ENCODE results near the gene S100Z.

- TF ChIP-seq POLR2AphosphoS5 (IDR thresholded peaks at IDR 0.05; ENCODE audit: low read depth, low read length): no peak
- TF ChIP-seq CREB1 (IDR thresholded peaks at IDR 0.05): no peak
- TF ChIP-seq CTCF (IDR thresholded peaks at IDR 0.05; ENCODE audit: control extremely low read depth in 1 of 3, insufficient read depth in 1 of 3, low read depth in 1 of 3, low read length in 3 of 3): peak in 1 of 3 experiments; percentile 8; a peak in 1 of 4 replicates
- TF ChIP-seq POLR2A (IDR thresholded peaks at IDR 0.05; ENCODE audit: control extremely low read depth in 1 of 2, low read depth in 2 of 2, low read length in 2 of 2): no peak
These were observed 13.6 kb upstream of the S100Z start for GRCh38 chr5:76836181-76836580.
